Left ventricle myocardium inferior (tissue), 1 donor: ENCODE measurements around the gene ALDH8A1. TPM values are rescaled to one million over a fixed set of nuclear protein-coding genes. Genes with fewer than 3 reads are reported as not detected.
"Not testable (repeated sequence)": the region's sequence is repeated elsewhere in the genome, so short reads cannot be mapped to it uniquely, and the experiment has no call there.

ENCODE experiments used
- DNase-seq: peaks from one replicate; pipeline ENCODE4 v3.0.0-alpha.2; 2020
- H3K27ac ChIP-seq: fragments of 200-600 bp; replicated peaks from 2 replicates; pipeline ENCODE4 v1.8.0; 2021
- H3K27me3 ChIP-seq: fragments of 200-600 bp; 2 replicates; pipeline ENCODE4 v1.8.0; 2021; ENCODE audit warnings: low read depth
- H3K36me3 ChIP-seq: fragments of 200-600 bp; 2 replicates; pipeline ENCODE4 v1.8.0; 2021
- H3K4me1 ChIP-seq: fragments of 200-600 bp; 2 replicates; pipeline ENCODE4 v1.8.0; 2021
- H3K4me3 ChIP-seq: fragments of 200-600 bp; 2 replicates; pipeline ENCODE4 v1.8.0; 2021; ENCODE audit warnings: mild to moderate bottlenecking, moderate library complexity
- H3K9me3 ChIP-seq: fragments of 200-600 bp; replicated peaks from 2 replicates; pipeline ENCODE4 v1.8.0; 2021
- intact Hi-C: fragments of 100-400 bp; cut with micrococcal nuclease; formaldehyde crosslinking; loops from one replicate; pipeline ENCODE4 v1.11.0; 2022
- total RNA-seq: library from RNA; stranded (reverse); fragmentation: NEBNext Ultra II Directional; extraction: Animal tissue kit (Norgen Biotek cat#: 25700); gene quantifications from one replicate; pipeline ENCODE4 v1.2.1, GENCODE V29; 2021
- TF ChIP-seq, protein P1 (sequence below): fragments of 200-600 bp; IDR thresholded peaks from 2 replicates; pipeline ENCODE4 v1.8.0; 2021; ENCODE audit warnings: antibody characterized with exemption, mild to moderate bottlenecking, borderline replicate concordance
- donor health status: DM: no; HTN: yes; CAD: no; lungs with severe emphysema.

Gene ALDH8A1
- total RNA-seq, 1 donor from 2014 or later = 0.08 TPM

DNA sequence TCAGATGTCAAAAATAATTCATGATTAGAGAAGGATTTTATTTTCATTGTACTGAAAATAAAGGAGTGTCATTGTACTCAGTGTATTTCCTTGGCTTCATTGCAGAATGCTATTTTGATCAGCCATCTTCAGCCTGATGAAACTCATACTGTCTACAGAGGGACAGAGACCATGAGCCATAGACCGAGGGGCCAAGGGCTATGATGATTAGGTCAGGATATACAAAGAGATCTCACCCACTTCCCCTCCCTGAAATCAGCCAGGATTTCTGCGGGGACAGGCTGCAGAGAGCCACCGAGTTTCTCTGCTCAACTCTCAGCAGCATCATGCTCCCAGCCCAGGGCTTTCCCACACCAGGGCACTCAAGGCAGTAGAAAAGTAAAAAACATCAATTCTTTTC lies 47.0 kb downstream of the ALDH8A1 start:
- no peaks in the 10 kb centered on the region for H3K36me3 ChIP-seq
- no peak for DNase-seq
- no peak overlapping the region for H3K4me3 ChIP-seq
- TF ChIP-seq, protein P1, sequence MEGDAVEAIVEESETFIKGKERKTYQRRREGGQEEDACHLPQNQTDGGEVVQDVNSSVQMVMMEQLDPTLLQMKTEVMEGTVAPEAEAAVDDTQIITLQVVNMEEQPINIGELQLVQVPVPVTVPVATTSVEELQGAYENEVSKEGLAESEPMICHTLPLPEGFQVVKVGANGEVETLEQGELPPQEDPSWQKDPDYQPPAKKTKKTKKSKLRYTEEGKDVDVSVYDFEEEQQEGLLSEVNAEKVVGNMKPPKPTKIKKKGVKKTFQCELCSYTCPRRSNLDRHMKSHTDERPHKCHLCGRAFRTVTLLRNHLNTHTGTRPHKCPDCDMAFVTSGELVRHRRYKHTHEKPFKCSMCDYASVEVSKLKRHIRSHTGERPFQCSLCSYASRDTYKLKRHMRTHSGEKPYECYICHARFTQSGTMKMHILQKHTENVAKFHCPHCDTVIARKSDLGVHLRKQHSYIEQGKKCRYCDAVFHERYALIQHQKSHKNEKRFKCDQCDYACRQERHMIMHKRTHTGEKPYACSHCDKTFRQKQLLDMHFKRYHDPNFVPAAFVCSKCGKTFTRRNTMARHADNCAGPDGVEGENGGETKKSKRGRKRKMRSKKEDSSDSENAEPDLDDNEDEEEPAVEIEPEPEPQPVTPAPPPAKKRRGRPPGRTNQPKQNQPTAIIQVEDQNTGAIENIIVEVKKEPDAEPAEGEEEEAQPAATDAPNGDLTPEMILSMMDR = no peak
- H3K9me3 ChIP-seq = no peaks in the 10 kb centered on the region
- no peak overlapping the region for H3K27ac ChIP-seq
- no peaks in the 10 kb centered on the region for H3K27me3 ChIP-seq
- H3K4me1 ChIP-seq = no peaks in the 10 kb centered on the region
- intact Hi-C loops = no loop called here

DNA sequence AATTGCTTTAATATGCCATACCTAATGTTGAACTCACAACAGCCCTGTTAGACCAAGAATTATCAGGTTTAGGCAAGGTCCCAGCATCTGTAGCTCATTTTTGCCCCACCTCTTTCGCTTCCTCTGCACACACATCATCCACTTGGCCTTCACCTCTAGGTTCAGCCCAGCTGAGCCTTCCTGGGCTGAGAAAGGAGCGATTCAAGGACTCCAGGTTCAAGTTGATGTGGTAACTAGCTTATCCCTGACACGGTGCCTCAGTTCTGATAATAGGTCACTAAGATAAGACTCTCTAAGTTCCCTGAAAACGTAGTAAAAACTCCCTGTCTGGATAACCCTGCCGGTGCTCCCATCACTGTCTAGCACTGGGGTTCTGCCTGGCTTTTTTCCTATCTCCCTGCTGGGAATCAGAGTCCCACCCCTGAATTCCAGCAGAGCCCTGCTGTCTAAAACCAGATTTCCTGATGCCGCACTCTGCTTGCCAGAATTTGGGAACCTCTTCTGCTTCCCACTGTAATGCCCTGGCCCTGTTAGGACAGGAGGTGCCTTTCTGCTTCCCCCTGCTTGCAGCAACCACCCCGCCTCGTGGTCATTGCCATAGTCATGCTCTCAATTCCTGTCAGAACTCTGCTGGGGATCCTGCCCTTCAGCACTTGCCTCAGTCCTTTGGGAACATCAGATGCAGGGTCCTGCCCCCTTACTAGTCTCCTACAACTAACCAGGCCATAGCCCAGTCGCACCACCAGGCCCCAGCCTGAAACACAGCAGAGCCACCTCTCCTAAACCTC lies 47.6 kb downstream of the ALDH8A1 start:
- Histone ChIP-seq H3K4me3 (no peak overlapping the region), H3K9me3 (no peaks in the 10 kb centered on the region), H3K27ac (no peak overlapping the region), H3K4me1 (no peaks in the 10 kb centered on the region), H3K27me3 (no peaks in the 10 kb centered on the region), H3K36me3 (no peaks in the 10 kb centered on the region)
- no peak for DNase-seq
- TF ChIP-seq, protein P1 = no peak
- intact Hi-C loops = no loop called here

GRCh38 chr6:134898575-134898974 lies 51.3 kb downstream of the ALDH8A1 start:
- H3K27ac ChIP-seq = no peak overlapping the region
- peaks cover 9% of the 10 kb centered on the region for H3K27me3 ChIP-seq
- H3K9me3 ChIP-seq = no peaks in the 10 kb centered on the region
- DNase-seq = no peak
- TF ChIP-seq, protein P1 = no peak
- intact Hi-C loops = no loop called here
- no peaks in the 10 kb centered on the region for H3K4me1 ChIP-seq
- H3K4me3 ChIP-seq = no peak overlapping the region
- H3K36me3 ChIP-seq = no peaks in the 10 kb centered on the region

DNA sequence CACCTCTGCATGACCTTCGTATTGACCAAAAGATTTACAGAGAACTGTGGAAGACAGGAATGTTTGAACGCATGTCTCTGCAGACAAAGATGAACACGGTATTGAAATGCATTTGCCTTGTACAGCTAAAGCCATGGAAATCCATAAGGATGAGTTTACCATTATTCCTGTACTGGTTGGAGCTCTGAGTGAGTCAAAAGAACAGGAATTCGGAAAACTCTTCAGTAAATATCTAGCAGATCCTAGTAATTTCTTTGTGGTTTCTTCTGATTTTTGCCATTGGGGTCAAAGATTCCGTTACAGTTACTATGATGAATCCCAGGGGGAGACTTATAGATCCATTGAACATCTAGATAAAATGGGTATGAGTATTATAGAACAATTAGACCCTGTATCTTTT lies 51.7 kb downstream of the ALDH8A1 start:
- DNase-seq, H3K36me3 ChIP-seq, intact Hi-C loops, H3K4me1 ChIP-seq, H3K27ac ChIP-seq, H3K9me3 ChIP-seq, H3K4me3 ChIP-seq: not testable (repeated sequence)
- peaks cover 13% of the 10 kb centered on the region for H3K27me3 ChIP-seq

DNA sequence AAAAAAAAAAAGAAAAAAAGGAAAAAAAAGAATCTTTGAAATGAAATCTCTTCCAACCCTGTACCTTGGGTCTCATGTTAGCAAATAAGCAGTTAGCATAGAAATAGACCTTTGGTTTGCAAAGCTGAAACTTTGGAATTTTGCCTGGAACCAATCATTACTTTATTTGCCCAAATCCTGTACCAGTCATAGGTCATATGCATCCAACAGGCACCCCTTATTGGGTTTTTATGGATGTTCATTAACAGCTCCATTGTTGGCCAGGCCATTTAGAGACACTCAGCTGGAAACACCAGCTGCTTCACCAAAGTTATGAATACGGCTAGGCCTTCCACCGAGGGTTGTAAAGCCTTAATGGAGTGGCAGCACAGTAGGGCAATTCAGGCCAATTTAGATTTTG lies 53.0 kb downstream of the ALDH8A1 start:
- Histone ChIP-seq H3K27me3 (peaks cover 21% of the 10 kb centered on the region), H3K4me3 (no peak overlapping the region), H3K27ac (no peak overlapping the region), H3K36me3 (no peaks in the 10 kb centered on the region), H3K9me3 (peaks cover 11% of the 10 kb centered on the region), H3K4me1 (no peaks in the 10 kb centered on the region)
- no peak for DNase-seq
- intact Hi-C loops = no loop called here
- TF ChIP-seq, protein P1 = no peak

DNA sequence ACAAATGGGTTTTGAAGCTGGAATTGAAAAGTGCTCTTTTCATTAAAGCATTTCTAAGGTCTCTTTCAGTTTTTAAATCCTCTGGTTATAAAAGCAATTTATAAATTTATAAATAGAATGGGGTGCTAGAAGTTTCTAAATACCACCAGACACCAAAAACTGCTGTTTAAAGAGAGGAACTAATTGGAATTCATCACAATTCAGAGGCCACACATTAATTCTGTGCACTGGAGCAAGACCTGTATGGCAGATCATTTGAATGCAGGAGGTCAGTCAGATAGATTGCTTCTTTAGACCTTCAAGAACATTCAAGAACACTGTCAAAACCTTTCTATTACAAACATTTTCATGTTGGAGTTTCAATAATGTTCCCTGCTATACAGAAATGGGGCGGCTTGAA lies 55.1 kb downstream of the ALDH8A1 start:
- no peak overlapping the region for H3K4me3 ChIP-seq
- peaks cover 36% of the 10 kb centered on the region for H3K27me3 ChIP-seq
- TF ChIP-seq, protein P1 = no peak
- H3K9me3 ChIP-seq = peaks cover 14% of the 10 kb centered on the region
- H3K27ac ChIP-seq = no peak overlapping the region
- H3K4me1 ChIP-seq = no peaks in the 10 kb centered on the region
- H3K36me3 ChIP-seq = no peaks in the 10 kb centered on the region
- no peak for DNase-seq
- intact Hi-C loops = no loop called here
